RWPE2 (cell line): Measurements from ENCODE around the gene HPS3.
"Not testable (repeated sequence)": the region's sequence is repeated elsewhere in the genome, so short reads cannot be mapped to it uniquely, and the experiment has no call there.

Experiments
- ATAC-seq: fragments of 200-7000 bp; cut with Tn5 transposase; 3 replicates; pipeline ENCODE4 v1.9.1; 2021; ENCODE audit warnings: low read depth
- DNase-seq: peaks from one replicate; pipeline ENCODE4 v3.0.0-alpha.2; 2020; ENCODE audit warnings: low spot score
- H3K27ac ChIP-seq: fragments of 450-650 bp; 2 replicates; pipeline ENCODE4 v1.5.1; 2017; ENCODE audit warnings: mild to moderate bottlenecking; ENCODE audit not compliant: poor library complexity, severe bottlenecking
- H3K27me3 ChIP-seq: fragments of 250-450 bp; sonication (Bioruptor Pico); 2 replicates; pipeline ENCODE4 v1.5.1; 2021; ENCODE audit warnings: mild to moderate bottlenecking, moderate library complexity; ENCODE audit not compliant: insufficient read depth, poor library complexity, severe bottlenecking
- H3K36me3 ChIP-seq: fragments of 250-450 bp; sonication (Bioruptor Pico); 2 replicates; pipeline ENCODE4 v1.5.1; 2020; ENCODE audit warnings: low read depth, mild to moderate bottlenecking, moderate library complexity
- H3K4me1 ChIP-seq: fragments of 250-450 bp; sonication (Bioruptor Pico); 2 replicates; pipeline ENCODE4 v1.5.1; 2021; ENCODE audit warnings: mild to moderate bottlenecking, moderate library complexity; ENCODE audit not compliant: insufficient read depth, poor library complexity, severe bottlenecking
- H3K4me3 ChIP-seq: fragments of 250-450 bp; sonication (Bioruptor Pico); 2 replicates; pipeline ENCODE4 v1.5.1; 2021; ENCODE audit warnings: mild to moderate bottlenecking, moderate library complexity; ENCODE audit not compliant: severe bottlenecking
- H3K9me3 ChIP-seq: fragments of 250-450 bp; sonication (Bioruptor Pico); 2 replicates; pipeline ENCODE4 v1.5.1; 2021; ENCODE audit warnings: mild to moderate bottlenecking, moderate library complexity; ENCODE audit not compliant: severe bottlenecking
- TF ChIP-seq, protein P1 (sequence below): fragments of 450-650 bp; IDR thresholded peaks from one replicate; pipeline ENCODE4 v1.5.1; 2017; ENCODE audit warnings: mild to moderate bottlenecking, moderate library complexity; ENCODE audit not compliant: poor library complexity, severe bottlenecking

The HPS3 gene

DNA sequence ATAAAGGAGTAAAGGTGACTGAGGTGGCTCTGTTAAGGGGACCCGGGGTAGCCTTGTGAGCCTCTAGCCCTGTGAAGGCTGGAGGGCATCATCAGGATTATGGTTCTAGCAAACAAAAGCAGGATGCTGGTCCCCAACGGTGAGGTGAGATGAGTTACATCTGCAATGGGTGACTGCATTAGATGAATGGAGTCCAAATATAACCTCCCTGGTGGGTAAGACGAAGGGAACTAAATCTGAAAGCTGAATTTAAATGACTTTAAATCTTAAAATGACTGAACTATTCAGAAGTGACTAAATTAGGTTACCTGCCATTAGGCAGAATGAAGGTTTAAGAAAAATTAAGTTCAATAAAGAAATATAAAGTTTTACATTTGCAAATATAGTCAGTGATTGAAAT, 38.5 kb upstream of the HPS3 start:
- no peaks in the 10 kb centered on the region for H3K36me3 ChIP-seq
- H3K4me1 ChIP-seq, result no peaks in the 10 kb centered on the region
- TF ChIP-seq, protein P1, sequence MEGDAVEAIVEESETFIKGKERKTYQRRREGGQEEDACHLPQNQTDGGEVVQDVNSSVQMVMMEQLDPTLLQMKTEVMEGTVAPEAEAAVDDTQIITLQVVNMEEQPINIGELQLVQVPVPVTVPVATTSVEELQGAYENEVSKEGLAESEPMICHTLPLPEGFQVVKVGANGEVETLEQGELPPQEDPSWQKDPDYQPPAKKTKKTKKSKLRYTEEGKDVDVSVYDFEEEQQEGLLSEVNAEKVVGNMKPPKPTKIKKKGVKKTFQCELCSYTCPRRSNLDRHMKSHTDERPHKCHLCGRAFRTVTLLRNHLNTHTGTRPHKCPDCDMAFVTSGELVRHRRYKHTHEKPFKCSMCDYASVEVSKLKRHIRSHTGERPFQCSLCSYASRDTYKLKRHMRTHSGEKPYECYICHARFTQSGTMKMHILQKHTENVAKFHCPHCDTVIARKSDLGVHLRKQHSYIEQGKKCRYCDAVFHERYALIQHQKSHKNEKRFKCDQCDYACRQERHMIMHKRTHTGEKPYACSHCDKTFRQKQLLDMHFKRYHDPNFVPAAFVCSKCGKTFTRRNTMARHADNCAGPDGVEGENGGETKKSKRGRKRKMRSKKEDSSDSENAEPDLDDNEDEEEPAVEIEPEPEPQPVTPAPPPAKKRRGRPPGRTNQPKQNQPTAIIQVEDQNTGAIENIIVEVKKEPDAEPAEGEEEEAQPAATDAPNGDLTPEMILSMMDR, result no peak
- DNase-seq (no peak), ATAC-seq (no peak)
- H3K27ac ChIP-seq, result no peak overlapping the region
- H3K27me3 ChIP-seq, result no peaks in the 10 kb centered on the region
- H3K9me3 ChIP-seq, result no peaks in the 10 kb centered on the region
- H3K4me3 ChIP-seq, result no peak overlapping the region

DNA sequence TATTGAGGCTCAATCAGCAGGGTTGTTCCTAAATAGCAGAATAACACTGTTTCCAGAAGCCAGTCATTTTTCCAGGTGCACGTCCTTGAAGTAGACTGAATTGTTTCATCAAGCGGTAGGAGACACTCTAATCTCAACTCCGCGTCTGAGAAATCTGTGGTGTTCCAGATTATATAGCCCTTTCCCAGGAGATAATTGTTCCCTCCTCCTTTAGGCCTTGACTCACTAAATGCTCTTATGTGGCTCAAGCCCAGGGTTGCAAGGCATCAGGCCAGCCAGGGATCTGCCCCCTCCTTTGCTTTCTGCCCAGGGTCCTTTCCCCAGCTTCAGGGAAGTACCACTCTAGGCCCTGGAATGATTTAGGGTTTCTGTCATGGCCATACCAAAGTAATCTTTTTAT, 37.5 kb upstream of the HPS3 start:
- no peaks in the 10 kb centered on the region for H3K27me3 ChIP-seq
- no peaks in the 10 kb centered on the region for H3K9me3 ChIP-seq
- H3K4me3 ChIP-seq, result no peak overlapping the region
- no peak overlapping the region for H3K27ac ChIP-seq
- TF ChIP-seq, protein P1, result no peak
- no peaks in the 10 kb centered on the region for H3K36me3 ChIP-seq
- no peak for ATAC-seq
- DNase-seq, result no peak
- no peaks in the 10 kb centered on the region for H3K4me1 ChIP-seq

DNA sequence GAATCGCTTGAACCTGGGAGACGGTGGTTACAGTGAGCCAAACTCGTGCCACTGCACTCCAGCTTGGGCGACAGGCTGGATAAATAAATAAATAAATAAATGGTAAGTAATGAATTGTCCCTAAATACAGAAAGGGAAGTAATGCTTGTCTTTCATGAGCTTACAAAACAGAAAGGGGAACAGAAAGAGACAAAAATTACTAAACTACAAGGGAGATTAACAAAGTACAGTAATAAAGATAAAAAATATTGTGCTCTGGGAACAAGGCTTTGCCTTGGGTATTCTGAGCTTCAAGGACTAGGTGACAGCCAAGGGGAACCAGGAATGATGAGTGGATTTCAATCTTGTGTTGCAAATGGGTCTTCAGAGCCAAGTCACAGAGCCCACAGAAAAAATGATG, 34.0 kb upstream of the HPS3 start:
- TF ChIP-seq, protein P1, result no peak
- H3K27ac ChIP-seq, result no peak overlapping the region

DNA sequence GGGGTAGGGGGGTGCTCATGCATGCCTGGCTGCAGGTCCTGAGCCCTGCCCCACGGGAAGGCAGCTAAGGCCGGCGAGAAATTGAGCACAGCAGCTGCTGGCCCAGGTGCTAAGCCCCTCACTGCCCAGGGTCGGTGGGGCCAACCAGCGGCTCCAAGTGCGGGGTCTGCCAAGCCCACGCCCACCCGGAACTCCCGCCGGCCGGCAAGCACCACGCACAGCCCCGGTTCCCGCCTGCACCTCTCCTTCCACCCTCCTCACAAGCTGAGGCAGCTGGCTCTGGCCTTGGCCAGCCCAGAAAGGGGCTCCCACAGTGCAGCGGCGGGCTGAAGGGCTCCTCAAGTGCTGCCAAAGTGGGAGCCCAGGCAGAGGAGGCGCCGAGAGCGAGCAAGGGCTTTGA, 31.5 kb upstream of the HPS3 start:
- H3K27me3 ChIP-seq, H3K4me3 ChIP-seq, H3K27ac ChIP-seq, H3K36me3 ChIP-seq, H3K4me1 ChIP-seq, ATAC-seq, H3K9me3 ChIP-seq, DNase-seq: not testable (repeated sequence)

More for the DNA sequence above, 34.0 kb upstream of the HPS3 start:
- H3K27me3 ChIP-seq, result no peaks in the 10 kb centered on the region
- no peak overlapping the region for H3K4me3 ChIP-seq
- H3K36me3 ChIP-seq, result no peaks in the 10 kb centered on the region
- H3K9me3 ChIP-seq, result no peaks in the 10 kb centered on the region
- H3K4me1 ChIP-seq, result no peaks in the 10 kb centered on the region
- no peak for ATAC-seq
- no peak for DNase-seq

DNA sequence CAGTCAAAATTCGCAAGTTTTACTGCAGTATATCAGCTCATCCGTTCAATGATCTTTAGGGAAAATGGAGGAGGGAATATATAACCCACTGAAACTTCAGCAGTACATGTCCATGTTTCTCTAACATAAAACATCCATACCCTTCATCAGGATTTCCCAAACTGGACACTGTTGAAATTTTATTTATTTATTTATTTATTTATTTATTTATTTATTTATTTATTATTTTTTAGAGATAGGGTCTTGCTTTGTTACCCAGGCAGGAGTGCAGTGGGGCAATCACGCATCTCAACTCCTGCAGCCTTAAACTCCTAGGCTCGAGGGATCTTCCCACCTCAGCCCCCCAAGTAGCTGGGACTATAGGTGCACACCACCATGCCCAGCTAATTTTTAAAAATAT, 28.3 kb upstream of the HPS3 start:
- Histone ChIP-seq H3K9me3 (no peaks in the 10 kb centered on the region), H3K27ac (no peak overlapping the region), H3K27me3 (no peaks in the 10 kb centered on the region), H3K4me3 (no peak overlapping the region), H3K36me3 (no peaks in the 10 kb centered on the region), H3K4me1 (no peaks in the 10 kb centered on the region)
- no peak for ATAC-seq
- DNase-seq, result no peak
- TF ChIP-seq, protein P1, result no peak
